ENCODE results near the gene DNAH1. TPM values are rescaled to one million over a fixed set of nuclear protein-coding genes. Genes with fewer than 3 reads are reported as not detected.

DNAH1 gene
- total and polyA plus RNA-seq, 2 of the 13 experiments (the other 11 are each of a cell fraction or from before 2014, with no cell fraction given): 0.64 to 3.5 TPM

GRCh38 chr3:52306978-52307377, 9.1 kb upstream of the DNAH1 start:
- CTCF ChIA-PET (ENCODE audit: low intra/inter-chr PET ratio, low total read pairs): no interaction called here
- 80% methylated on average over 1 of the region's 4 CpGs for WGBS (ENCODE audit: low lambda C conversion rate)
- Histone ChIP-seq H3K4me2 (ENCODE audit: low read depth, low read length) (peak overlapping the region; percentile 49), H2AFZ (ENCODE audit: low read length) (no peak overlapping the region), H3K4me3 (replicated peaks in 1 of 3; ENCODE audit: insufficient read depth in 1 of 3, low read depth in 2 of 3, low read length in 3 of 3) (peak overlapping the region in 1 of 3 experiments; percentile 29; a peak in 1 of 6 replicates), H3K9me3 (ENCODE audit: low read length) (no peaks in the 10 kb centered on the region), H3K4me1 (ENCODE audit: insufficient read depth, low read length) (peaks cover 57% of the 10 kb centered on the region), H3K36me3 (replicated peaks in 1 of 2; ENCODE audit: control insufficient read depth in 1 of 2, insufficient read depth in 2 of 2, low read length in 2 of 2) (no peaks in the 10 kb centered on the region), H3K79me2 (ENCODE audit: insufficient read depth, low read length) (no peaks in the 10 kb centered on the region), H3K27me3 (ENCODE audit: control insufficient read depth in 1 of 2, insufficient read depth in 2 of 2, low read length in 2 of 2) (no peaks in the 10 kb centered on the region), H3K9ac (ENCODE audit: insufficient read depth, low read depth, low read length) (no peak overlapping the region), H3K27ac (ENCODE audit: extremely low read length, insufficient read depth, low read length) (no peak overlapping the region), H4K20me1 (ENCODE audit: insufficient read depth, low read length) (no peaks in the 10 kb centered on the region; the same call in 1 of the 2 replicates)
- intact Hi-C loops (cut with micrococcal nuclease; ENCODE audit: unreplicated experiment) (no loop called here), in situ Hi-C loops (cut with HindIII; ENCODE audit: extremely low pct_ligation_motif_present, low pct_unique_long_range_greater_than_20kb) (no loop called here)
- TF ChIP-seq ZNF768 (CRISPR knock-in tag; IDR thresholded peaks at IDR 0.05) (peak; percentile 95), ZC3H4 (CRISPR knock-in tag; IDR thresholded peaks at IDR 0.05; ENCODE audit: borderline replicate concordance) (no peak), RBFOX2 (IDR thresholded peaks at IDR 0.05; ENCODE audit: low read depth, low read length) (no peak)
- TF ChIP-seq, protein P1, sequence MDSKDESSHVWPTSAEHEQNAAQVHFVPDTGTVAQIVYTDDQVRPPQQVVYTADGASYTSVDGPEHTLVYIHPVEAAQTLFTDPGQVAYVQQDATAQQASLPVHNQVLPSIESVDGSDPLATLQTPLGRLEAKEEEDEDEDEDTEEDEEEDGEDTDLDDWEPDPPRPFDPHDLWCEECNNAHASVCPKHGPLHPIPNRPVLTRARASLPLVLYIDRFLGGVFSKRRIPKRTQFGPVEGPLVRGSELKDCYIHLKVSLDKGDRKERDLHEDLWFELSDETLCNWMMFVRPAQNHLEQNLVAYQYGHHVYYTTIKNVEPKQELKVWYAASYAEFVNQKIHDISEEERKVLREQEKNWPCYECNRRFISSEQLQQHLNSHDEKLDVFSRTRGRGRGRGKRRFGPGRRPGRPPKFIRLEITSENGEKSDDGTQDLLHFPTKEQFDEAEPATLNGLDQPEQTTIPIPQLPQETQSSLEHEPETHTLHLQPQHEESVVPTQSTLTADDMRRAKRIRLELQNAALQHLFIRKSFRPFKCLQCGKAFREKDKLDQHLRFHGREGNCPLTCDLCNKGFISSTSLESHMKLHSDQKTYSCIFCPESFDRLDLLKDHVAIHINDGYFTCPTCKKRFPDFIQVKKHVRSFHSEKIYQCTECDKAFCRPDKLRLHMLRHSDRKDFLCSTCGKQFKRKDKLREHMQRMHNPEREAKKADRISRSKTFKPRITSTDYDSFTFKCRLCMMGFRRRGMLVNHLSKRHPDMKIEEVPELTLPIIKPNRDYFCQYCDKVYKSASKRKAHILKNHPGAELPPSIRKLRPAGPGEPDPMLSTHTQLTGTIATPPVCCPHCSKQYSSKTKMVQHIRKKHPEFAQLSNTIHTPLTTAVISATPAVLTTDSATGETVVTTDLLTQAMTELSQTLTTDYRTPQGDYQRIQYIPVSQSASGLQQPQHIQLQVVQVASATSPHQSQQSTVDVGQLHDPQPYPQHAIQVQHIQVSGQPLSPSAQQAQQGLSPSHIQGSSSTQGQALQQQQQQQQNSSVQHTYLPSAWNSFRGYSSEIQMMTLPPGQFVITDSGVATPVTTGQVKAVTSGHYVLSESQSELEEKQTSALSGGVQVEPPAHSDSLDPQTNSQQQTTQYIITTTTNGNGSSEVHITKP (CRISPR knock-in tag; IDR thresholded peaks at IDR 0.05; ENCODE audit: low read depth): no peak
- DNase-seq (ENCODE audit: low spot score) (no peak), FAIRE-seq (no peak), ATAC-seq (no peak)
- no TSS peak for BruUV-seq (replicated peaks)
- POLR2A ChIA-PET: interaction anchor here (1.1 to 3.3 kb wide), 6 partner anchors 8 to 141 kb away, joined by 3 to 26 read pairs (median 11); partner anchors contain the start of gene WDR82
